Thyroid gland (tissue), 4 donors: ENCODE data around the gene MARK1. TPM values are rescaled to one million over a fixed set of nuclear protein-coding genes. Genes with fewer than 3 reads are reported as not detected.
"Not testable (repeated sequence)": the region's sequence is repeated elsewhere in the genome, so short reads cannot be mapped to it uniquely, and the experiment has no call there.

Experiments
- DNase-seq, 2 donors: peaks; one replicate each; pipeline ENCODE4 v3.0.0-alpha.2; 2019
- H3K27ac ChIP-seq, 3 donors: fragments of 200-600 bp; sonication (generic); 1 replicate in 2 of 3; 2 replicates in 1 of 3; pipeline ENCODE4 v1.5.1; 2016 to 2019; ENCODE audit warnings: mild to moderate bottlenecking in 1 of 3, moderate library complexity in 1 of 3
- H3K27me3 ChIP-seq: fragments of 200-600 bp; sonication (generic); one replicate; pipeline ENCODE4 v1.5.1; 2019
- H3K36me3 ChIP-seq, 2 donors: fragments of 200-600 bp; sonication (generic); one replicate each; pipeline ENCODE4 v1.5.1; 2016 to 2019
- H3K4me1 ChIP-seq, 2 donors: fragments of 200-600 bp; sonication (generic); one replicate each; pipeline ENCODE4 v1.5.1; 2017 to 2019
- H3K4me3 ChIP-seq, 3 donors: fragments of 200-600 bp; sonication (generic); replicated peaks in 1 of 3; 1 replicate in 2 of 3; 2 replicates in 1 of 3; pipeline ENCODE4 v1.5.1; 2016; ENCODE audit warnings: mild to moderate bottlenecking in 1 of 3
- H3K9me3 ChIP-seq: fragments of 200-600 bp; sonication (generic); one replicate; pipeline ENCODE4 v1.5.1; 2017
- CTCF ChIP-seq, 6 experiments: fragments of 200-600 bp in 3 of 6; fragments of 450-650 bp in 3 of 6; sonication (generic) in 3 of 6; IDR thresholded peaks; one replicate each; pipeline ENCODE4 v1.5.1; 2016 to 2019; ENCODE audit warnings: antibody characterized with exemption in 6 of 6, mild to moderate bottlenecking in 2 of 6, inconsistent platforms in 1 of 6, moderate library complexity in 1 of 6
- POLR2A ChIP-seq, 2 donors: fragments of 450-650 bp; IDR thresholded peaks; one replicate each; pipeline ENCODE4 v1.6.1; 2017; ENCODE audit warnings: antibody characterized with exemption in 2 of 2, mild to moderate bottlenecking in 2 of 2, moderate library complexity in 1 of 2
- WGBS, 2 donors: methylation state at CpG; one replicate each; pipeline ENCODE4 v1.1.5; 2017; 5-methylcytosine and 5-hydroxymethylcytosine counted together
- intact Hi-C: fragments of 100-400 bp; cut with DNase I; formaldehyde crosslinking; loops from one replicate; pipeline ENCODE4 v1.15.1; 2023
- total RNA-seq, 4 donors: library from RNA; depleted of rRNA; stranded (reverse); fragments of >200 nt; gene quantifications; one replicate each; pipeline ENCODE4 v1.2.3, GENCODE V29; 2016

MARK1 gene
- total RNA-seq, 4 donors from 2014 or later, result 10.9 to 21.2 (median 14.4) TPM

- H3K27me3 ChIP-seq, result no peaks in the 10 kb centered on the region
- peak overlapping the region; percentile 57 to 85 (median 71) for H3K27ac ChIP-seq
- WGBS, 2 donors, result 34 to 58% methylated on average over 17 of the region's 17 CpGs
- H3K36me3 ChIP-seq, result no peaks in the 10 kb centered on the region
- peak; percentile 77 to 84 for DNase-seq
- TF ChIP-seq POLR2A (IDR thresholded peaks at IDR 0.05) (peak in 1 of 2 donors; percentile 38), CTCF (IDR thresholded peaks at IDR 0.05) (no peak)
- no peaks in the 10 kb centered on the region for H3K4me1 ChIP-seq
- H3K9me3 ChIP-seq, result no peaks in the 10 kb centered on the region
- intact Hi-C loops, result loop anchor here (5.0 kb wide), 1 partner anchor 94 kb away; no protein-coding TSS in a partner anchor
- H3K4me3 ChIP-seq, result no peak overlapping the region
Observed at GRCh38 chr1:220682901-220683576, 155.1 kb downstream of the MARK1 start.

- 96 to 97% methylated on average over 12 of the region's 12 CpGs for WGBS, 2 donors
- intact Hi-C loops, result loop anchor here (5.0 kb wide), 1 partner anchor 94 kb away; no protein-coding TSS in a partner anchor
- H3K9me3 ChIP-seq, H3K4me1 ChIP-seq, H3K27me3 ChIP-seq, H3K36me3 ChIP-seq, H3K4me3 ChIP-seq, DNase-seq: not testable (repeated sequence)
- peak overlapping the region; percentile 57 to 85 (median 71) for H3K27ac ChIP-seq
Observed at GRCh38 chr1:220683716-220684115, 155.8 kb downstream of the MARK1 start.

GRCh38 chr1:220684890-220685289 is 157.0 kb downstream of the MARK1 start:
- Histone ChIP-seq H3K27me3 (no peaks in the 10 kb centered on the region), H3K27ac (no peak overlapping the region), H3K4me1 (peaks cover 0 to 3% of the 10 kb centered on the region in 2 donors), H3K36me3 (no peaks in the 10 kb centered on the region), H3K9me3 (no peaks in the 10 kb centered on the region), H3K4me3 (no peak overlapping the region)
- 61 to 70% methylated on average over 4 of the region's 4 CpGs for WGBS, 2 donors
- no peak for DNase-seq
- TF ChIP-seq POLR2A (IDR thresholded peaks at IDR 0.05) (no peak), CTCF (IDR thresholded peaks at IDR 0.05) (no peak)
- intact Hi-C loops, result loop anchor here (5.0 kb wide), 1 partner anchor 92 kb away; no protein-coding TSS in a partner anchor

GRCh38 chr1:220685879-220686278 is 157.9 kb downstream of the MARK1 start:
- Histone ChIP-seq H3K27me3 (no peaks in the 10 kb centered on the region), H3K4me3 (no peak overlapping the region), H3K9me3 (no peaks in the 10 kb centered on the region), H3K36me3 (no peaks in the 10 kb centered on the region), H3K4me1 (peaks cover 0 to 4% of the 10 kb centered on the region in 2 donors), H3K27ac (no peak overlapping the region)
- 85 to 92% methylated on average over 3 of the region's 3 CpGs for WGBS, 2 donors
- TF ChIP-seq CTCF (IDR thresholded peaks at IDR 0.05) (peak in 1 of 6 experiments; percentile 44), POLR2A (IDR thresholded peaks at IDR 0.05) (no peak)
- intact Hi-C loops, result no loop called here
- DNase-seq, result peak in 1 of 2 donors; percentile 24

GRCh38 chr1:220687809-220688208 is 159.9 kb downstream of the MARK1 start:
- H3K27ac ChIP-seq, result no peak overlapping the region
- H3K4me1 ChIP-seq, result peaks cover 4 to 9% of the 10 kb centered on the region in 2 donors
- intact Hi-C loops, result no loop called here
- no peak for DNase-seq
- TF ChIP-seq POLR2A (IDR thresholded peaks at IDR 0.05), result no peak
- TF ChIP-seq CTCF (IDR thresholded peaks at IDR 0.05), result no peak
- H3K27me3 ChIP-seq, result no peaks in the 10 kb centered on the region
- WGBS, 2 donors, result 82 to 86% methylated on average over 5 of the region's 5 CpGs
- H3K9me3 ChIP-seq, result no peaks in the 10 kb centered on the region
- H3K36me3 ChIP-seq, result no peaks in the 10 kb centered on the region
- H3K4me3 ChIP-seq, result no peak overlapping the region
